Measurements from ENCODE around the gene PLCB4.

- TF ChIP-seq CTCF (IDR thresholded peaks at IDR 0.05) = no peak
- no peak for TF ChIP-seq EZH2 (IDR thresholded peaks at IDR 0.05)
- no peak for TF ChIP-seq EZH2phosphoT487 (IDR thresholded peaks at IDR 0.05)
Measured at GRCh38 chr20:9488063-9488462, 419.2 kb downstream of the PLCB4 start.
